SK-N-SH (cell line): ENCODE data around the gene FBXO42. TPM values are rescaled to one million over a fixed set of nuclear protein-coding genes. Genes with fewer than 3 reads are reported as not detected.

Experiments
- CTCF ChIA-PET: fragments of 300-600, 350-600 bp; formaldehyde crosslinking; extraction: SDS; loops from one replicate; lab custom pipeline; 2021; lab: Yijun Ruan, JAX
- POLR2A ChIA-PET: fragments of 350-600 bp; sonication (Branson Sonifier 250); formaldehyde crosslinking; extraction: SDS; loops from one replicate; lab custom pipeline; 2020; ENCODE audit warnings: antibody characterized with exemption, inconsistent platforms; lab: Yijun Ruan, JAX
- DNase-seq: peaks from one replicate; pipeline ENCODE4 v3.0.0; 2012
- H2AFZ ChIP-seq: fragments of 200-600 bp; sonication (generic); 2 replicates; pipeline ENCODE4 v1.8.1; 2016; ENCODE audit warnings: antibody characterized with exemption, mild to moderate bottlenecking, low read depth
- H3F3A ChIP-seq: fragments of 200-600 bp; sonication (generic); replicated peaks from 2 replicates; pipeline ENCODE3; 2016; ENCODE audit warnings: antibody characterized with exemption, mild to moderate bottlenecking; ENCODE audit not compliant: insufficient read depth
- H3K27ac ChIP-seq, 2 experiments: fragments of 200-500 bp in 1 of 2; fragments of 200-600 bp in 1 of 2; sonication (Bioruptor generic) in 1 of 2; sonication (generic), shearing (Covaris generic) in 1 of 2; 2 replicates each; pipeline versions ENCODE4 v1.5.1 to v1.6.1; 2014 to 2016; ENCODE audit warnings: low read depth in 2 of 2, inconsistent platforms in 1 of 2, low read length in 1 of 2, mild to moderate bottlenecking in 1 of 2, mixed read lengths in 1 of 2
- H3K27me3 ChIP-seq: fragments of 200-600 bp; sonication (generic), shearing (Covaris generic); 2 replicates; pipeline ENCODE4 v1.6.1; 2016; ENCODE audit warnings: mixed run types; ENCODE audit not compliant: insufficient read depth
- H3K36me3 ChIP-seq, 2 experiments: fragments of 200-500 bp in 1 of 2; fragments of 200-600 bp in 1 of 2; sonication (Bioruptor generic) in 1 of 2; sonication (generic) in 1 of 2; replicated peaks in 1 of 2; 2 replicates each; pipeline versions ENCODE3 to v1.5.1; 2014 to 2016; ENCODE audit warnings: low read length in 1 of 2, mild to moderate bottlenecking in 1 of 2; ENCODE audit not compliant: insufficient read depth in 2 of 2, control insufficient read depth in 1 of 2
- H3K4me1 ChIP-seq, 2 experiments: fragments of 200-500 bp in 1 of 2; fragments of 200-600 bp in 1 of 2; sonication (Bioruptor generic) in 1 of 2; sonication (generic), shearing (Covaris generic) in 1 of 2; 2 replicates each; pipeline versions ENCODE4 v1.5.1 to v1.6.1; 2014 to 2016; ENCODE audit warnings: low read depth in 1 of 2, low read length in 1 of 2, mixed run types in 1 of 2; ENCODE audit not compliant: insufficient read depth in 2 of 2, control insufficient read depth in 1 of 2
- H3K4me2 ChIP-seq: fragments of 200-600 bp; sonication (generic), shearing (Covaris generic); 2 replicates; pipeline ENCODE4 v1.6.1; 2017; ENCODE audit warnings: mixed run types
- H3K4me3 ChIP-seq, 2 experiments: fragments of 200-500 bp in 1 of 2; fragments of 200-600 bp in 1 of 2; sonication (Bioruptor generic) in 1 of 2; sonication (generic), shearing (Covaris generic) in 1 of 2; 2 replicates each; pipeline versions ENCODE4 v1.5.1 to v1.8.1; 2014 to 2016; ENCODE audit warnings: low read depth in 2 of 2, inconsistent platforms in 1 of 2, low read length in 1 of 2, mild to moderate bottlenecking in 1 of 2, mixed read lengths in 1 of 2, moderate library complexity in 1 of 2
- H3K79me2 ChIP-seq: fragments of 200-600 bp; sonication (generic); 2 replicates; pipeline ENCODE4 v1.8.1; 2017; ENCODE audit warnings: mild to moderate bottlenecking; ENCODE audit not compliant: insufficient read depth
- H3K9ac ChIP-seq: fragments of 200-600 bp; sonication (generic); 2 replicates; pipeline ENCODE4 v1.6.1; 2017; ENCODE audit warnings: mixed run types
- H3K9me2 ChIP-seq: fragments of 200-600 bp; sonication (generic); 2 replicates; pipeline ENCODE4 v1.6.1; 2017; ENCODE audit warnings: mixed run types
- H3K9me3 ChIP-seq: fragments of 200-600 bp; sonication (generic); 2 replicates; pipeline ENCODE4 v1.6.1; 2017; ENCODE audit warnings: mixed run types, mild to moderate bottlenecking, moderate library complexity
- H4K20me1 ChIP-seq: fragments of 200-600 bp; sonication (generic); 2 replicates; pipeline ENCODE4 v1.6.1; 2017; ENCODE audit warnings: mild to moderate bottlenecking, mixed run types; ENCODE audit not compliant: insufficient read depth
- CHD2 ChIP-seq: fragments of 150-350 bp; IDR thresholded peaks from 2 replicates; pipeline ENCODE4 v1.6.1; 2018; ENCODE audit warnings: low read length; ENCODE audit not compliant: partially characterized antibody
- EP300 ChIP-seq, 2 experiments: IDR thresholded peaks; 2 replicates each; pipeline versions ENCODE4 v1.4.0 to v1.6.1; 2012; ENCODE audit warnings: borderline replicate concordance in 1 of 2, low read depth in 1 of 2, low read length in 1 of 2
- FOXM1 ChIP-seq: IDR thresholded peaks from 2 replicates; pipeline ENCODE4 v1.4.0; 2012; ENCODE audit warnings: low read depth, mild to moderate bottlenecking
- GABPA ChIP-seq: IDR thresholded peaks from 2 replicates; pipeline ENCODE4 v1.4.0; 2012; ENCODE audit warnings: low read depth, mild to moderate bottlenecking
- MEF2A ChIP-seq: IDR thresholded peaks from 2 replicates; pipeline ENCODE4 v1.4.0; 2012; ENCODE audit warnings: low read depth, borderline replicate concordance
- MXI1 ChIP-seq: IDR thresholded peaks from 2 replicates; pipeline ENCODE4 v1.6.1; 2012; ENCODE audit warnings: mild to moderate bottlenecking, low read depth, low read length, improper control_type of control experiment
- POLR2AphosphoS5 ChIP-seq: IDR thresholded peaks from 2 replicates; pipeline ENCODE4 v1.6.1; 2012; ENCODE audit warnings: low read depth, low read length
- REST ChIP-seq: IDR thresholded peaks from 2 replicates; pipeline ENCODE4 v1.6.1; 2012; ENCODE audit warnings: mild to moderate bottlenecking, low read depth, low read length, moderate library complexity
- SMC3 ChIP-seq: IDR thresholded peaks from 2 replicates; pipeline ENCODE4 v1.6.1; 2012; ENCODE audit warnings: low read depth, low read length, improper control_type of control experiment
- USF1 ChIP-seq: IDR thresholded peaks from 2 replicates; pipeline ENCODE4 v1.4.0; 2012; ENCODE audit warnings: low read depth, borderline replicate concordance
- USF2 ChIP-seq: fragments of 150-350 bp; IDR thresholded peaks from 2 replicates; pipeline ENCODE4 v1.6.1; 2017; ENCODE audit warnings: antibody characterized with exemption, low read length, low read depth, borderline replicate concordance
- YY1 ChIP-seq: IDR thresholded peaks from 2 replicates; pipeline ENCODE4 v1.4.0; 2012; ENCODE audit warnings: low read depth, mild to moderate bottlenecking
- WGBS: methylation state at CpG from one replicate; pipeline ENCODE4 v1.1.6; 2017; ENCODE audit warnings: low lambda C conversion rate; 5-methylcytosine and 5-hydroxymethylcytosine counted together
- polyA plus RNA-seq, 3 experiments: library from polyadenylated mRNA; depleted of rRNA; stranded (reverse); fragments of >200 nt; gene quantifications; 2 replicates each; pipeline ENCODE4 v1.2.3, GENCODE V29; 2012
- TF ChIP-seq, protein P1 (sequence below): IDR thresholded peaks from 2 replicates; pipeline ENCODE4; 2012
- TF ChIP-seq, protein P2 (sequence below): fragments of 150-350 bp; IDR thresholded peaks from 2 replicates; pipeline ENCODE4 v1.6.1; 2016; ENCODE audit warnings: mild to moderate bottlenecking, low read depth, low read length

Gene FBXO42
- polyA plus RNA-seq, 1 of the 3 experiments (the other 2 are of a cell fraction): 8.6 TPM

DNA sequence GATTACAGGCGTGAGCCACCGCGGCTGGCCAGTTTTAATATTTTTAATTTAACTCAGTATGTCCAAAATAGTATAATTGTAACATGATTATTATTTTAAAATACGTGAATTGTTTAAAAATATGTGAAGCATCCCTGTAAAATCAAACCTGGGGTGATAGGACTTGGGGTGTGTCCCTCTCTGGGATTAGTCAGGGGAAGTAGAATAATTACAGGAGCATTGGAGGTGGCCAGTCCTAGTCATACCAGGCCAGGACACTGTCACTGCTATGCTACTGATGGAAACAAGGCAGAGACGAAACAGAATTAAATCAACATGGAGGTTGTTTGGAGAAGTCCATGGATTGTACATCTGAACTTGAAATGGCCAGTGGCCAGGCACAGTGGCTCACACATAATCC, 31.6 kb upstream of the FBXO42 start:
- Histone ChIP-seq H3K4me1 (peaks cover 14 to 17% of the 10 kb centered on the region in 2 experiments; a peak in 3 of 4 replicates), H3K27ac (peak overlapping the region in 1 of 2 experiments; percentile 76; a peak in 1 of 4 replicates), H2AFZ (no peak overlapping the region), H3F3A (peaks cover 35% of the 10 kb centered on the region), H3K4me2 (no peak overlapping the region), H3K4me3 (no peak overlapping the region), H3K27me3 (no peaks in the 10 kb centered on the region), H3K9ac (no peak overlapping the region), H3K36me3 (peaks cover 0 to 7% of the 10 kb centered on the region in 2 experiments), H3K9me2 (no peaks in the 10 kb centered on the region), H3K79me2 (peaks cover 98% of the 10 kb centered on the region), H3K9me3 (no peaks in the 10 kb centered on the region), H4K20me1 (peaks cover 95% of the 10 kb centered on the region)
- POLR2A ChIA-PET: no interaction called here
- peak; percentile 6 for DNase-seq
- CTCF ChIA-PET: no interaction called here
- no peak for TF ChIP-seq EP300 (IDR thresholded peaks at IDR 0.05; ENCODE audit: borderline replicate concordance in 1 of 2, low read depth in 1 of 2, low read length in 1 of 2)
- WGBS: 91% methylated on average over 5 of the region's 5 CpGs

- 99% methylated on average over 4 of the region's 4 CpGs for WGBS
- peaks cover 95% of the 10 kb centered on the region for H4K20me1 ChIP-seq
Observed at GRCh38 chr1:16380868-16381267, 28.6 kb upstream of the FBXO42 start.

More at GRCh38 chr1:16380868-16381267, 28.6 kb upstream of the FBXO42 start:
- H3K27ac ChIP-seq: no peak overlapping the region
- no peaks in the 10 kb centered on the region for H3K27me3 ChIP-seq
- TF ChIP-seq CHD2: no peak
- no peak for TF ChIP-seq GABPA
- TF ChIP-seq USF1: no peak
- TF ChIP-seq POLR2AphosphoS5: no peak
- TF ChIP-seq USF2: no peak
- no peak for TF ChIP-seq MXI1
- TF ChIP-seq, protein P1, sequence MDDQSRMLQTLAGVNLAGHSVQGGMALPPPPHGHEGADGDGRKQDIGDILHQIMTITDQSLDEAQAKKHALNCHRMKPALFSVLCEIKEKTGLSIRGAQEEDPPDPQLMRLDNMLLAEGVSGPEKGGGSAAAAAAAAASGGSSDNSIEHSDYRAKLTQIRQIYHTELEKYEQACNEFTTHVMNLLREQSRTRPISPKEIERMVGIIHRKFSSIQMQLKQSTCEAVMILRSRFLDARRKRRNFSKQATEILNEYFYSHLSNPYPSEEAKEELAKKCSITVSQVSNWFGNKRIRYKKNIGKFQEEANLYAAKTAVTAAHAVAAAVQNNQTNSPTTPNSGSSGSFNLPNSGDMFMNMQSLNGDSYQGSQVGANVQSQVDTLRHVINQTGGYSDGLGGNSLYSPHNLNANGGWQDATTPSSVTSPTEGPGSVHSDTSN: no peak
- TF ChIP-seq REST: no peak
- TF ChIP-seq SMC3: no peak
- TF ChIP-seq EP300 (IDR thresholded peaks at IDR 0.05; ENCODE audit: borderline replicate concordance in 1 of 2, low read depth in 1 of 2, low read length in 1 of 2): no peak
- no peak for TF ChIP-seq MEF2A
- TF ChIP-seq YY1: no peak
- no peak for TF ChIP-seq FOXM1
- TF ChIP-seq, protein P2, sequence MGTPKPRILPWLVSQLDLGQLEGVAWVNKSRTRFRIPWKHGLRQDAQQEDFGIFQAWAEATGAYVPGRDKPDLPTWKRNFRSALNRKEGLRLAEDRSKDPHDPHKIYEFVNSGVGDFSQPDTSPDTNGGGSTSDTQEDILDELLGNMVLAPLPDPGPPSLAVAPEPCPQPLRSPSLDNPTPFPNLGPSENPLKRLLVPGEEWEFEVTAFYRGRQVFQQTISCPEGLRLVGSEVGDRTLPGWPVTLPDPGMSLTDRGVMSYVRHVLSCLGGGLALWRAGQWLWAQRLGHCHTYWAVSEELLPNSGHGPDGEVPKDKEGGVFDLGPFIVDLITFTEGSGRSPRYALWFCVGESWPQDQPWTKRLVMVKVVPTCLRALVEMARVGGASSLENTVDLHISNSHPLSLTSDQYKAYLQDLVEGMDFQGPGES: no peak
- ChIA-PET CTCF (no interaction called here), POLR2A (interaction anchor here (0.7 kb wide), 1 partner anchor 13 kb away, joined by 4 read pairs; no protein-coding TSS in a partner anchor)
- no peak overlapping the region for H3K9ac ChIP-seq
- peaks cover 23% of the 10 kb centered on the region for H3F3A ChIP-seq
- no peak for DNase-seq
- H3K9me3 ChIP-seq: no peaks in the 10 kb centered on the region
- peaks cover 100% of the 10 kb centered on the region for H3K79me2 ChIP-seq
- no peak overlapping the region for H2AFZ ChIP-seq
- no peaks in the 10 kb centered on the region for H3K9me2 ChIP-seq
- peaks cover 0 to 3% of the 10 kb centered on the region in 2 experiments for H3K36me3 ChIP-seq
- peaks cover 8 to 19% of the 10 kb centered on the region in 2 experiments; a peak in 3 of 4 replicates for H3K4me1 ChIP-seq
- no peak overlapping the region for H3K4me3 ChIP-seq
- no peak overlapping the region for H3K4me2 ChIP-seq
